Activated naive CD8-positive, alpha-beta T cell treated with anti-CD3 and anti-CD28 coated beads, Interleukin-2, amount 50 U/mL, for 24 hours (primary cell): ENCODE data around the gene SEC22C.
"Not testable (repeated sequence)": the region's sequence is repeated elsewhere in the genome, so short reads cannot be mapped to it uniquely, and the experiment has no call there.

ENCODE experiments used
- ATAC-seq: fragments of 150-1000 bp; cut with Tn5 transposase; one replicate; pipeline ENCODE4 v1.10.0; 2021
- DNase-seq: peaks from one replicate; pipeline ENCODE4 v3.0.0; 2021
- H3K27ac Mint-ChIP-seq: one replicate; pipeline ENCODE4 v1.8.0; 2021; ENCODE audit warnings: mild to moderate bottlenecking, mixed read lengths
- H3K27me3 Mint-ChIP-seq: one replicate; pipeline ENCODE4 v1.8.0; 2021; ENCODE audit warnings: mixed read lengths
- H3K36me3 Mint-ChIP-seq: one replicate; pipeline ENCODE4 v1.8.0; 2021; ENCODE audit warnings: low read depth, mixed read lengths
- H3K4me1 Mint-ChIP-seq: one replicate; pipeline ENCODE4 v1.8.0; 2021; ENCODE audit warnings: mixed read lengths
- H3K4me3 Mint-ChIP-seq: one replicate; pipeline ENCODE4 v1.8.0; 2021; ENCODE audit warnings: mild to moderate bottlenecking, moderate library complexity, mixed read lengths
- H3K9me3 Mint-ChIP-seq: one replicate; pipeline ENCODE4 v1.8.0; 2021; ENCODE audit warnings: mixed read lengths

SEC22C gene

GRCh38 chr3:42581709-42582473, at the start of gene SEC22C:
SEC22C (minus strand) TSS chr3:42581967; CDS start chr3:42569046, 12,921 bp downstream.
- no peaks in the 10 kb centered on the region for H3K9me3 Mint-ChIP-seq
- peaks cover 14% of the 10 kb centered on the region for H3K36me3 Mint-ChIP-seq
- peak; percentile 97 for DNase-seq
- H3K4me1 Mint-ChIP-seq = peaks cover 42% of the 10 kb centered on the region
- H3K27ac Mint-ChIP-seq = peak within 1 kb of the TSS; percentile 90
- H3K27me3 Mint-ChIP-seq = no peaks in the 10 kb centered on the region
- H3K4me3 Mint-ChIP-seq = peak within 1 kb of the TSS; percentile 88
- ATAC-seq = peak; percentile 93

GRCh38 chr3:42613462-42613861, 31.7 kb upstream of the SEC22C start:
- no peak for DNase-seq
- H3K4me3 Mint-ChIP-seq = no peak overlapping the region
- H3K27ac Mint-ChIP-seq = no peak overlapping the region
- no peak for ATAC-seq
- peaks cover 13% of the 10 kb centered on the region for H3K36me3 Mint-ChIP-seq
- H3K4me1 Mint-ChIP-seq = peaks cover 48% of the 10 kb centered on the region
- H3K9me3 Mint-ChIP-seq = no peaks in the 10 kb centered on the region
- H3K27me3 Mint-ChIP-seq = no peaks in the 10 kb centered on the region

- ATAC-seq (no peak), DNase-seq (no peak)
- H3K4me1 Mint-ChIP-seq = peaks cover 48% of the 10 kb centered on the region
- H3K4me3 Mint-ChIP-seq = no peak overlapping the region
- H3K36me3 Mint-ChIP-seq = peaks cover 13% of the 10 kb centered on the region
- H3K9me3 Mint-ChIP-seq = no peaks in the 10 kb centered on the region
- no peak overlapping the region for H3K27ac Mint-ChIP-seq
- H3K27me3 Mint-ChIP-seq = no peaks in the 10 kb centered on the region
Measured at GRCh38 chr3:42612928-42613327, 31.2 kb upstream of the SEC22C start.

- ATAC-seq (no peak), DNase-seq (no peak)
- H3K36me3 Mint-ChIP-seq = peaks cover 17% of the 10 kb centered on the region
- no peak overlapping the region for H3K27ac Mint-ChIP-seq
- H3K27me3 Mint-ChIP-seq = no peaks in the 10 kb centered on the region
- H3K9me3 Mint-ChIP-seq = no peaks in the 10 kb centered on the region
- H3K4me3 Mint-ChIP-seq = no peak overlapping the region
- H3K4me1 Mint-ChIP-seq = peaks cover 51% of the 10 kb centered on the region
Measured at GRCh38 chr3:42612217-42612616, 30.4 kb upstream of the SEC22C start.

GRCh38 chr3:42610976-42611375, 29.2 kb upstream of the SEC22C start:
- peaks cover 50% of the 10 kb centered on the region for H3K4me1 Mint-ChIP-seq
- H3K9me3 Mint-ChIP-seq = no peaks in the 10 kb centered on the region
- no peaks in the 10 kb centered on the region for H3K27me3 Mint-ChIP-seq
- peak overlapping the region; percentile 3 for H3K27ac Mint-ChIP-seq
- no peak for DNase-seq
- no peak overlapping the region for H3K4me3 Mint-ChIP-seq
- ATAC-seq = no peak
- peaks cover 24% of the 10 kb centered on the region for H3K36me3 Mint-ChIP-seq

- H3K4me3 Mint-ChIP-seq = no peak overlapping the region
- no peaks in the 10 kb centered on the region for H3K27me3 Mint-ChIP-seq
- ATAC-seq = no peak
- DNase-seq = no peak
- H3K4me1 Mint-ChIP-seq = peaks cover 64% of the 10 kb centered on the region
- no peaks in the 10 kb centered on the region for H3K9me3 Mint-ChIP-seq
- no peak overlapping the region for H3K27ac Mint-ChIP-seq
- H3K36me3 Mint-ChIP-seq = peaks cover 35% of the 10 kb centered on the region
Measured at GRCh38 chr3:42608581-42608980, 26.8 kb upstream of the SEC22C start.

- H3K9me3 Mint-ChIP-seq = no peaks in the 10 kb centered on the region
- H3K4me3 Mint-ChIP-seq = no peak overlapping the region
- peaks cover 59% of the 10 kb centered on the region for H3K4me1 Mint-ChIP-seq
- H3K27me3 Mint-ChIP-seq = no peaks in the 10 kb centered on the region
- peaks cover 38% of the 10 kb centered on the region for H3K36me3 Mint-ChIP-seq
- peak overlapping the region; percentile 22 for H3K27ac Mint-ChIP-seq
- no peak for ATAC-seq
- no peak for DNase-seq
Measured at GRCh38 chr3:42605546-42606173, 23.9 kb upstream of the SEC22C start.

- H3K27ac Mint-ChIP-seq = no peak overlapping the region
- H3K4me1 Mint-ChIP-seq = peaks cover 57% of the 10 kb centered on the region
- DNase-seq (no peak), ATAC-seq (no peak)
- no peaks in the 10 kb centered on the region for H3K9me3 Mint-ChIP-seq
- H3K4me3 Mint-ChIP-seq = peak overlapping the region; percentile 29
- H3K36me3 Mint-ChIP-seq = peaks cover 38% of the 10 kb centered on the region
- peaks cover 2% of the 10 kb centered on the region for H3K27me3 Mint-ChIP-seq
Measured at GRCh38 chr3:42602961-42603360, 21.2 kb upstream of the SEC22C start.

- Mint-ChIP-seq H3K4me1 (peaks cover 50% of the 10 kb centered on the region), H3K27ac (peak overlapping the region; percentile 11), H3K9me3 (no peaks in the 10 kb centered on the region), H3K4me3 (peak overlapping the region; percentile 88), H3K27me3 (peaks cover 2% of the 10 kb centered on the region), H3K36me3 (peaks cover 32% of the 10 kb centered on the region)
- DNase-seq (no peak), ATAC-seq (no peak)
Measured at GRCh38 chr3:42601896-42602581, 20.3 kb upstream of the SEC22C start.

- H3K27me3 Mint-ChIP-seq = peaks cover 2% of the 10 kb centered on the region
- peak overlapping the region; percentile 88 for H3K4me3 Mint-ChIP-seq
- H3K27ac Mint-ChIP-seq = peak overlapping the region; percentile 97
- no peaks in the 10 kb centered on the region for H3K9me3 Mint-ChIP-seq
- ATAC-seq (peak; percentile 31), DNase-seq (peak; percentile 64)
- H3K4me1 Mint-ChIP-seq = peaks cover 45% of the 10 kb centered on the region
- H3K36me3 Mint-ChIP-seq = peaks cover 37% of the 10 kb centered on the region
Measured at GRCh38 chr3:42600958-42601675, 19.4 kb upstream of the SEC22C start.

- peak; percentile 91 for ATAC-seq
- Mint-ChIP-seq H3K27me3 (peaks cover 2% of the 10 kb centered on the region), H3K27ac (peak within 1 kb of the TSS; percentile 97), H3K9me3 (no peaks in the 10 kb centered on the region), H3K36me3 (peaks cover 40% of the 10 kb centered on the region), H3K4me1 (peaks cover 39% of the 10 kb centered on the region), H3K4me3 (peak within 1 kb of the TSS; percentile 88)
- peak; percentile 99 for DNase-seq
Measured at GRCh38 chr3:42600111-42600957, 18.6 kb upstream of the SEC22C start, which contains the start of gene NKTR. NKTR (plus strand) TSS chr3:42600686; CDS start chr3:42601007, 321 bp downstream.

- peaks cover 41% of the 10 kb centered on the region for H3K36me3 Mint-ChIP-seq
- H3K27me3 Mint-ChIP-seq, DNase-seq, ATAC-seq, H3K9me3 Mint-ChIP-seq, H3K27ac Mint-ChIP-seq, H3K4me3 Mint-ChIP-seq: not testable (repeated sequence)
- peaks cover 38% of the 10 kb centered on the region for H3K4me1 Mint-ChIP-seq
Measured at GRCh38 chr3:42597098-42597497, 15.3 kb upstream of the SEC22C start.

- Mint-ChIP-seq H3K9me3 (no peaks in the 10 kb centered on the region), H3K27ac (no peak overlapping the region), H3K4me3 (no peak overlapping the region), H3K36me3 (peaks cover 47% of the 10 kb centered on the region), H3K4me1 (peaks cover 41% of the 10 kb centered on the region), H3K27me3 (peaks cover 2% of the 10 kb centered on the region)
- no peak for ATAC-seq
- DNase-seq = no peak
Measured at GRCh38 chr3:42595682-42596081, 13.9 kb upstream of the SEC22C start.
